Ovary (tissue), 9 donors: ENCODE data around the gene WIPF3. TPM values are rescaled to one million over a fixed set of nuclear protein-coding genes. Genes with fewer than 3 reads are reported as not detected.

Experiments used
- DNase-seq, 5 donors: peaks; one replicate each; pipeline ENCODE4 v3.0.0-alpha.2; 2019 to 2020
- H3K27ac ChIP-seq, 2 donors: fragments of 200-600 bp; one replicate each; pipeline versions ENCODE4 v1.5.1 to v1.8.0; 2019 to 2022
- H3K27me3 ChIP-seq: fragments of 200-600 bp; one replicate; pipeline ENCODE4 v1.8.0; 2022
- H3K36me3 ChIP-seq: fragments of 200-600 bp; sonication (generic); one replicate; pipeline ENCODE4 v1.5.1; 2019
- H3K4me1 ChIP-seq: one replicate; pipeline ENCODE4 v1.8.1; 2013; ENCODE audit warnings: mild to moderate bottlenecking, moderate library complexity; ENCODE audit not compliant: insufficient read depth
- H3K4me3 ChIP-seq: fragments of 200-600 bp; sonication (generic); one replicate; pipeline ENCODE4 v1.5.1; 2017
- H3K9me3 ChIP-seq, 2 donors: fragments of 200-600 bp in 1 of 2; sonication (generic) in 1 of 2; one replicate each; pipeline versions ENCODE4 v1.5.1 to v1.8.1; 2013 to 2019; ENCODE audit warnings: mild to moderate bottlenecking in 1 of 2, moderate library complexity in 1 of 2
- EP300 ChIP-seq: sonication (generic); formaldehyde crosslinking; IDR thresholded peaks from one replicate; pipeline ENCODE4 v1.6.1; 2017; ENCODE audit warnings: antibody characterized with exemption
- POLR2A ChIP-seq: fragments of 450-650 bp; IDR thresholded peaks from one replicate; pipeline ENCODE4 v1.6.1; 2017; ENCODE audit warnings: antibody characterized with exemption, mild to moderate bottlenecking, moderate library complexity
- WGBS, 3 donors: extraction: QIAGEN DNeasy Blood & Tissue Kit in 1 of 3; methylation state at CpG; one replicate each; pipeline versions ENCODE4 v1.1.5 to v1.1.7; 2013 to 2017; 5-methylcytosine and 5-hydroxymethylcytosine counted together
- intact Hi-C, 4 donors: fragments of 100-400 bp; cut with DNase I; formaldehyde crosslinking; loops; one replicate each; pipeline versions ENCODE4 v1.11.0 to v1.15.1; 2022 to 2023
- polyA plus RNA-seq, 2 donors: library from polyadenylated mRNA; stranded (reverse); fragments of 200-250 nt in 1 of 2; fragments of 350-450 nt in 1 of 2; fragmentation: Illumina TruSeq in 1 of 2; extraction: RNeasy Lipid Tissue Mini Kit (QIAGEN cat#74804) in 1 of 2; gene quantifications; one replicate each; pipeline ENCODE4 v1.2.3, GENCODE V29; 2013 to 2014
- total RNA-seq, 7 donors: library from RNA; depleted of rRNA in 2 of 7; stranded (reverse); fragments of >200 nt in 2 of 7; fragmentation: NEBNext Ultra II Directional in 3 of 7; extraction: Animal tissue kit (Norgen Biotek cat#: 25700) in 3 of 7; gene quantifications; one replicate each; pipeline versions ENCODE4 v1.1.0 to v1.2.4, GENCODE V29; 2016 to 2023
- TF ChIP-seq, protein P1 (sequence below), 3 donors: fragments of 450-650 bp in 2 of 3; fragments of 200-600 bp in 1 of 3; IDR thresholded peaks; one replicate each; pipeline versions ENCODE4 v1.5.1 to v1.8.0; 2016 to 2022; ENCODE audit warnings: antibody characterized with exemption in 3 of 3, mild to moderate bottlenecking in 1 of 3
- donor health status: DM: no; HTN: no; CAD: no; lungs with moderate emphysema.
- donor health status: DM: no; HTN: no; CAD: no.
- donor health status: Bipolar disorder and iron deficiency.
- donor health status: DM: yes; HTN: yes; CAD: no.
- donor health status: DM: no; HTN: no; CAD: no.
- donor health status: DM: yes; HTN: yes; CAD: no.

Gene WIPF3
- total and polyA plus RNA-seq, 9 donors: 15.3 to 122 (median 53.3) TPM

GRCh38 chr7:29894256-29894655 lies 87.9 kb downstream of the WIPF3 start:
- H3K4me3 ChIP-seq: no peak overlapping the region
- no peaks in the 10 kb centered on the region for H3K27me3 ChIP-seq
- no peaks in the 10 kb centered on the region for H3K9me3 ChIP-seq
- no peaks in the 10 kb centered on the region for H3K36me3 ChIP-seq
- TF ChIP-seq, protein P1, sequence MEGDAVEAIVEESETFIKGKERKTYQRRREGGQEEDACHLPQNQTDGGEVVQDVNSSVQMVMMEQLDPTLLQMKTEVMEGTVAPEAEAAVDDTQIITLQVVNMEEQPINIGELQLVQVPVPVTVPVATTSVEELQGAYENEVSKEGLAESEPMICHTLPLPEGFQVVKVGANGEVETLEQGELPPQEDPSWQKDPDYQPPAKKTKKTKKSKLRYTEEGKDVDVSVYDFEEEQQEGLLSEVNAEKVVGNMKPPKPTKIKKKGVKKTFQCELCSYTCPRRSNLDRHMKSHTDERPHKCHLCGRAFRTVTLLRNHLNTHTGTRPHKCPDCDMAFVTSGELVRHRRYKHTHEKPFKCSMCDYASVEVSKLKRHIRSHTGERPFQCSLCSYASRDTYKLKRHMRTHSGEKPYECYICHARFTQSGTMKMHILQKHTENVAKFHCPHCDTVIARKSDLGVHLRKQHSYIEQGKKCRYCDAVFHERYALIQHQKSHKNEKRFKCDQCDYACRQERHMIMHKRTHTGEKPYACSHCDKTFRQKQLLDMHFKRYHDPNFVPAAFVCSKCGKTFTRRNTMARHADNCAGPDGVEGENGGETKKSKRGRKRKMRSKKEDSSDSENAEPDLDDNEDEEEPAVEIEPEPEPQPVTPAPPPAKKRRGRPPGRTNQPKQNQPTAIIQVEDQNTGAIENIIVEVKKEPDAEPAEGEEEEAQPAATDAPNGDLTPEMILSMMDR (IDR thresholded peaks at IDR 0.05): no peak
- no peak for TF ChIP-seq POLR2A
- TF ChIP-seq EP300: no peak
- intact Hi-C loops: loop anchor here in 1 of 4 donors (10.0 kb wide), 1 partner anchor 69 kb away; no protein-coding TSS in a partner anchor
- 33 to 61% (median 33%) methylated on average over 2 of the region's 2 CpGs for WGBS, 3 donors
- no peak for DNase-seq
- H3K27ac ChIP-seq: no peak overlapping the region
- H3K4me1 ChIP-seq: peaks cover 2% of the 10 kb centered on the region

GRCh38 chr7:29895559-29895958 lies 89.3 kb downstream of the WIPF3 start:
- no peak overlapping the region for H3K27ac ChIP-seq
- H3K4me1 ChIP-seq: peaks cover 2% of the 10 kb centered on the region
- no peaks in the 10 kb centered on the region for H3K36me3 ChIP-seq
- intact Hi-C loops: loop anchor here in 1 of 4 donors (10.0 kb wide), 1 partner anchor 71 kb away; no protein-coding TSS in a partner anchor
- DNase-seq: no peak
- TF ChIP-seq EP300: no peak
- TF ChIP-seq, protein P1 (IDR thresholded peaks at IDR 0.05): no peak
- TF ChIP-seq POLR2A: no peak
- no peaks in the 10 kb centered on the region for H3K9me3 ChIP-seq
- 79 to 82% (median 79%) methylated on average over 6 of the region's 6 CpGs for WGBS, 3 donors
- no peaks in the 10 kb centered on the region for H3K27me3 ChIP-seq
- H3K4me3 ChIP-seq: no peak overlapping the region

DNA sequence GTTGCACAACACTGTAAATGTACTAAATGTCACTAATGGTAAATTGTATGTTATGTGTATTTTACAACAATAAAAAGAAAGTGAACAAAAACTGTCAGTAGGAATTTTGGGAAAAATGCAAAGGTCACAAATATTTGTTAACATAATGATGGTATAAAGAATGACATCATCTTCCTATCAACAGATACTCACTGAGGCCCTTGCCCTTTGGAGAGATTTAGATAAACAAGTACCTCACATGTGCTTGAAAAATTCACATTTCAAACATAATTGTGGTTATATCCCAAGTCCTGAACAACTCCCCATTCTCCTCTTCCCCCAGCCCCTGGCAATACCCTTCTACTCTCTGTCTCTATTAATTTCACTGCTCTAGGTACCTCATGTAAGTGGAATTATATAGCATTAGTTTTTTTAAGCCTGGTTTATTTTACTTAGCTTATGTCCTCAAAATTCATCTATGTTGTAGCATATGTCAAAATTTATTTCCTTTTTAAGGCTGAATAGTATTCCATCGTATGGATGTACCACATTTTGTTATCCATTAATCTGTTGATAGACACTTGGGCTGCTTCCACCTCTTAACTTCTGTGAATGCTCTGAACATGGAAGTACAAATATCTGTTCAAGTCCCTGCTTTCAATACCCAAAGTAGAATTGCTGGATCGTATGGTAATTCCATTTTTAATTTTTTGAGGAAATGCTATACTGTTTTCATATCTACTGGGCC lies 90.5 kb downstream of the WIPF3 start:
- DNase-seq: no peak
- WGBS, 3 donors: 93 to 99% (median 99%) methylated on average over 2 of the region's 2 CpGs
- TF ChIP-seq POLR2A (no peak), EP300 (no peak)
- TF ChIP-seq, protein P1 (IDR thresholded peaks at IDR 0.05): no peak
- H3K36me3 ChIP-seq: no peaks in the 10 kb centered on the region
- no peak overlapping the region for H3K27ac ChIP-seq
- H3K27me3 ChIP-seq: no peaks in the 10 kb centered on the region
- H3K9me3 ChIP-seq: no peaks in the 10 kb centered on the region
- no peak overlapping the region for H3K4me3 ChIP-seq
- peaks cover 2% of the 10 kb centered on the region for H3K4me1 ChIP-seq
- intact Hi-C loops: loop anchor here in 1 of 4 donors (10.0 kb wide), 1 partner anchor 72 kb away; no protein-coding TSS in a partner anchor

DNA sequence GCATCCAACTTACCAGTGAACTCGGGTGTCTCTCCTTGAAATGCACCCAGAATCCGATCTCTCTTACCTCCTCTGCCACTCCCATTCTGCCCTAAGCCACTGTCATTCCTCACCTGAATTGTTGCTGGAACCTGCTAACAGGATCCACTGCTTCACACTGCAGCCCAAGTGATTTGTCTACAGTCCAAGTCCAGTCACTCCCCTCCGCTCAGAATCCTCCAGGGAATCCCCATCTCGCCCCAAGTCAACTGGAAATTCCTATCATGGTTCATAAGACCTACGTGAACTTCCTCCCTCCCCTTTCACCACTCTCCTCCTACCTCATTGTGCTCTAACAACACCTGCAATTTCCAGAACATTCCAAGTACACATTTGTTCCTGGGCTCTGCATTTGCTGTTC lies 92.0 kb downstream of the WIPF3 start:
- DNase-seq: no peak
- H3K27me3 ChIP-seq: no peaks in the 10 kb centered on the region
- H3K4me3 ChIP-seq: no peak overlapping the region
- peaks cover 2% of the 10 kb centered on the region for H3K4me1 ChIP-seq
- TF ChIP-seq, protein P1 (IDR thresholded peaks at IDR 0.05): no peak
- no peak for TF ChIP-seq POLR2A
- no peak for TF ChIP-seq EP300
- H3K36me3 ChIP-seq: no peaks in the 10 kb centered on the region
- no peak overlapping the region for H3K27ac ChIP-seq
- no peaks in the 10 kb centered on the region for H3K9me3 ChIP-seq
- 68 to 74% (median 70%) methylated on average over 5 of the region's 5 CpGs for WGBS, 3 donors
- intact Hi-C loops: loop anchor here in 1 of 4 donors (10.0 kb wide), 1 partner anchor 74 kb away; no protein-coding TSS in a partner anchor
